NCI-H1436 treated with DMSO at 0.1 percent for 48 hours (cell line): ENCODE measurements around the gene RNF207.
A peak's percentile ranks its signal among the peaks of the same experiment; 100 is the strongest.

Source experiments
- DNase-seq: peaks from one replicate; lab custom pipeline; 2025; lab: John Stamatoyannopoulos, UW

The RNF207 gene

DNA sequence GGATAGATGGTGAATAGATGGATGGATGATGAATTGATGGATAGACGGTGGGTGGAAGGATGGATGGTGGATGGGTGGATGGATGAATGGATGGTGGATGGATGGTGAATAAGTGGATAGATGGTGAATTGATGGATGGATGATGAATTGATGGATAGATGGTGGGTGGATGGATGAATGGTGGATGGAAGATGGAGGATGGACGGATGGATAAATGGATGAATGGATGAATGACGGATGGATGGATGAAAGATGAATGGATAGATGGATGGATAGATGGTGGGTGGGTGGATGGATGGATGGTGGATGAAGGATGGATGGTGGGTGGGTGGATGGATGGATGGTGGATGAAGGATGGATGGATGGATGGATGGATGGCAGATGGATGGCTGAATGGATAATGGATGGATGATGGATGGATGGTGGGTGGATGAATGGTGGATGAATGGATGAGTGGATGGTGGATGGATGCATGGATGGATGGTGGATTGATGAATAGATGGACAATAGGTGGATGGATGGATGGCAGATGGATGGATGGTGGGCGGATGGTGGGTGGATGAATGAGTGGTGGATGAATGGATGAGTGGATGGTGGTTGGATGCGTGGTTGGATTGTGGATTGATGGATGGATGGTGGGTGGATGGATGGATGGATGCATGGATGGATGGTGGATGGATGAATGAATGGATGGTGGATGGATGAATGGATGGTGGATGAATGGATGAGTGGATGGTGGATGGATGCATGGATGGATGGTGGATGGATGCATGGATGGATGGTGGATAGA, 31.1 kb upstream of the RNF207 start:
- DNase-seq = no peak

- no peak for DNase-seq
These were observed 30.5 kb upstream of the RNF207 start for GRCh38 chr1:6175411-6175828.

DNA sequence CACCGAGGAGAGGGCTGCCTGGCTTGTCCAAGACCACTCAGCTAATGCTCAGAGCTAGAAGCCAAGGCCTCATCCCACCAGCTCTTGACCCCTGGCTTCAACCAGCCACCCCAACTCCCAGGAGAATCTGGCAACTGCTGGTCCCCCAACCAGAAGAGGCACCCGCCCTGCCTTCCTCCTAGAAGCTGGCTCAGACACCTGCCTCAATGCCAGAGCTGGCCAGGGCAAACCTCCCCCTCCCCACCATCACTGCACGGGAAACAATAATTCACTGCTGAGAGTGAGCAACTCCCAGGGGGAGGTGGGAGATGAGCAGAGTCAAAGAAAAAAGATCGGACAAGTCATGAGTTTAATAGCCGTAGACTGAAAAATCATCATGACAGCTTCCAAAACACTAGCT, 29.1 kb upstream of the RNF207 start:
- no peak for DNase-seq

DNA sequence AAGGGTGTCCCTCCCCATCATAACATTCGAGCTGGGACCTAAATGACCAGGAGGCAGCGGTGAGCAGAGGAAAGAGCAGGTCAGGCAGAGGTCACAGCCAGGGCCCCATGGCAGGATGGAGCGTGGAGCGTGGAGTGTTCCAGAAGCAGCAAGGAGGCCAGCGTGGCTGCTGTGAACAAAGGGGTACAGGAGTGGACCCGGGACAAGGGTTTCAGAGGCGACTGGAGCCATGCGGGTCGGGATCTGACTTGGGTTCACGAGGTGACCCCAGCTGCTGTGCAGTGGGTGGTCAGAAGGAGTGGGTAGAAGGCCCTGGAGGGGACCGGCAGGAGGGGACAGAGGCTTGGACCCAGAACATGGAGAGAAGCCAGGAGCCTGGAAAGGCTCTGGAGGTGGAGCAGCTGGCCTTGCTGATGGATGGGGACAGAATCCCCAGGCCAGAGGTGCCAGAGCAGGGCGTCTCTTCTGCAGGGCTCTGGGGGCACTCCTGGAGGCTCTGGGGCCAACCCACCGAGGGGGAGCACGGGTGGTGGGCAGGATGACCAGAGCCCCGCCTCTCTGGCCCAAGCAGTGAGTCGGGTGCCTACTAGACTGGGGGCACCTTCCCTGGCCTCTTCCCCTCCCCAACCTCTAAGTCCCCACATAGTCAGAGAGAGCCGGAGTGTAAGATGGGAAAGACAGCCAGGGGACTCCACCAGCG, 28.1 kb upstream of the RNF207 start:
- no peak for DNase-seq

DNA sequence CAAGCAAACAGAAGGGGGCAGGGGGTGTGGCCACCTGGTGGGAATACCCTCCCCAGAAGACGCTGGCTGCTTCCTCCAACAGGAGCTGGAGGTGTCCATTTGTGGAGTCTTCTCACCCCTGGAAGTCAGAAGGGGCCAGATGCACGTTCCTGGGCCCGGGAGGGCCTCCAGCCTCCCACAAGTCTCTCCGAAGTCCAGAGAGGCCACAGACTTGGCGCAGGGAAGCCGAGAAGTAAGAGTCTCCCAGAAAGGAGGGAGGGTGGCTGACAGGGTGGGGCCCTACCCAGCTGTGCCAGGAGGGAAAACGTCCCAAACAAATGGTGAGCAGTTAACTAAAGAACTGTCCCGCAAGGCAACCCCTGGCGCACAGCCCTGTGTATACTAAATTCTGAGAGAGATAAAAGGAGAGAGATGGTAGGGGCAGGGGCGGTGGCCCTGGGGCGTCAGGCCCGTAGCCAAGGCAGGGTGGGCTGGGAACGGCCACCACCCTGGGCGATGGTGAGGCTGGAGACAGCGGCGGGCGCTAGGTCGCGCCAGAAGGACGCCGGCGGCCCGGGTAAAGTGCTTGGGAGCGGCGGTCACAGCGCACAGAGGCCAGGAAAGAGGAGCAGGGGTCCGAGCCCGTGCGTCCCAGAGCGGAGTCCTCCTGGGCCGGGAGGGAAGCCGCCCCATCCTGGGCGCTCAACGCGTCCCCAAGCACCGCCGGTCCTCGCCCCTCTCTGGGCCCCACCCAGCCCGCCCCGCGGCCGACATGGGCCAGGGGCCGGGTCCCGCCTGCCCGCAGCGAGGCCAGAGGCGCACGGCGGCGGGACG, 27.0 kb upstream of the RNF207 start:
- no peak for DNase-seq

DNA sequence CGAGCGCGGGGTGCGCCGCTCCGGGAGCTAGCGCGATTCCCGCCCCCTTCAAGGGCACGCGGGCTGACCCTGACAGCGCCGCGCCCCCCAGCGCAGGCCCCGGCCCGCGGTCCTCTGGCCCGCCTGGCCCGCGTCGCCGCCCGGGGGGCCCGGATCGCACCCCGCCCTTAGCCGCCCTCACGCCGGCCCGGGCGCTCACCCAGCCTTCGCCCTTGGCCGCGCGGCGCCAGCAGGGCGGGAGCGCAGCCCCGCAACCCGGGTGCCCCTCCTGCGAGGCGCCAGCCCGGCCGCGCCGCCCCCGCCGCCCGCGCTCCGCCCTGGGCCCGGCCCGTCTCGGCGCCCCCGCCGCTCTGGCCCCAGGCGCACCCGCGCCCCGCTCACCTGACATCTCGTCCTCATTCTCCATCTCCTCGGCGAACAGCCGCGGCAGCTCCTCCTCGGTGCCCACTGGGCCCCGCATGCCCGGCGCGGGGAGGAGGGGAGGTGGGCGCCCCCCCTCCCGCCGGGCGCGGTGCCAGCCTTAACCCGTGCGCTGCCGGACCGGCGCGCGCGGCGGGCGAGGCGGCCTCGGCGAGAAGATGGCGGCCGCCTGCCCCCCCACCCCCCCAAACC, 26.2 kb upstream of the RNF207 start:
- no peak for DNase-seq

- DNase-seq = no peak
These were observed 25.6 kb upstream of the RNF207 start, which contains the start of gene CHD5 for GRCh38 chr1:6180268-6180706. TSS of gene CHD5 (minus strand) at chr1:6180321. CDS start at chr1:6180023, 298 bp downstream.

- DNase-seq = no peak
These were observed 25.1 kb upstream of the RNF207 start for GRCh38 chr1:6180707-6181311.

- DNase-seq = no peak
These were observed 24.6 kb upstream of the RNF207 start for GRCh38 chr1:6181347-6181770.

GRCh38 chr1:6183520-6183989, 22.4 kb upstream of the RNF207 start:
- DNase-seq = no peak

- DNase-seq = no peak
These were observed 21.7 kb upstream of the RNF207 start for GRCh38 chr1:6184083-6184783.

- DNase-seq = no peak
These were observed 20.8 kb upstream of the RNF207 start for GRCh38 chr1:6185151-6185550.

DNA sequence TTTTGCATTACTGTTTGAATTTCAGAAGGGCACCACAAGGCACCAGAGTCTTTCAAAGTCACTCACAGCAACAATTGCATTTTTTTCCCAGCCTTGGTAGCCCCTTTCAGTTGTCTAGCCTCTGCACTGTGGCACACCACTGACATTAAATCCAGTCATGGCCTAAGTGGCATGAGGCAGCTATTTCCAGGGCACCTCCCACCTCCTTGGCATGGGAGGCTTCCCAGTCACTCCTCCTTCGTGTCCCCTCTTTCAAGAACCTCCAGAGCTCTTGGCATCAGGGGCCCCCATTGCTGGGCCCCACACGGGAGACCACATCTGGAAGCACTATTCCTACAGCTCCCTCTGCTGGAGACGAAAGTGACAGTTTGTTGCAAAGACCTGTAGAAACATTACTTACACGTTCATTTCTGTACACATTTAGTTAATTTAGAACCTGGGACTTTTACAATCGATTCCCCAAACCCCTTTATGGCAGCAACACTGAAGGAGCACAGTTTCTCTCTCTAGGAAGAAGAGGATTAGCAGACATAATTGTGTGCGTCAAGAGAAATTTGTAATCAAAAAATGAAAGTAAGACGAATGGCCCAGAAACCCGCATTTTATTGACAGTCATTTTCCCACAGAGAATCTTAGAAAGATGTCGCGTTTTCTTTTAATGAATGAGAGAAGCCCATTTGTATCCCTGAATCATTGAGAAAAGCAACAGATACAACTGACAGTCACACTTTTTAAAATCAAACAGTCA, 20.1 kb upstream of the RNF207 start:
- no peak for DNase-seq

- DNase-seq = no peak
These were observed 17.5 kb upstream of the RNF207 start for GRCh38 chr1:6188466-6188865.

- no peak for DNase-seq
These were observed 14.0 kb upstream of the RNF207 start for GRCh38 chr1:6191968-6192367.

GRCh38 chr1:6197746-6198427, 8.0 kb upstream of the RNF207 start:
- DNase-seq = no peak

DNA sequence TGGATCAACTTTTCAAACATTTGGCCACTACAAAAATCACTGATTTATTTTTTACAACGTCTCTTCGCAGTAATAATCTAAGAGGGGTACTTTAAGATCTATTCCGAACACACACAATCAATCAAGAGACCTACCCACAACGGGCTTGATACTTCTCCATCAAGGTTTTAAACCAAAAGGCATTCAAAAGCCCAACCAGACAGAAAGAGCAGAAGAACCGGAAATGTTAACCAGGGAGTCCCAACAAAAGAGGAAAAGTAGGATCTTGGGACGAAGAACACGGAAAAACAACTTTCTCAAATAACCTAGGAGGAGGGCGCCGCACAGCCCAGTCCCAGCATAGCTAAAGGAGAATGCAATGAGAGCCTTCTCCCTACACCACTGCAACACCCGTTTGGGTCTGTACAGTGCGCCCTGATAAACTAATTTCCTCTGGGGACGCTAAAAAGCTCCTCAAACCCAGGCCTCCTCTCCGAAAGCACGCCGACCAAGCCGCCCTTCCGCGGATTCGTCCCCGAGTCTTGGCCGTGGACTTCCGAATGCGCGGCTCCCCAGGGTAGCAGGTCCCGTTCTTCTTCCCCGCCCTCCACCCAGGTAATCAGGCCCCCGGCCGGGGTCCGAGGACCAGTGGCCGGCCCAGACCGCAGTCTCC, 7.1 kb upstream of the RNF207 start:
- DNase-seq = no peak

DNA sequence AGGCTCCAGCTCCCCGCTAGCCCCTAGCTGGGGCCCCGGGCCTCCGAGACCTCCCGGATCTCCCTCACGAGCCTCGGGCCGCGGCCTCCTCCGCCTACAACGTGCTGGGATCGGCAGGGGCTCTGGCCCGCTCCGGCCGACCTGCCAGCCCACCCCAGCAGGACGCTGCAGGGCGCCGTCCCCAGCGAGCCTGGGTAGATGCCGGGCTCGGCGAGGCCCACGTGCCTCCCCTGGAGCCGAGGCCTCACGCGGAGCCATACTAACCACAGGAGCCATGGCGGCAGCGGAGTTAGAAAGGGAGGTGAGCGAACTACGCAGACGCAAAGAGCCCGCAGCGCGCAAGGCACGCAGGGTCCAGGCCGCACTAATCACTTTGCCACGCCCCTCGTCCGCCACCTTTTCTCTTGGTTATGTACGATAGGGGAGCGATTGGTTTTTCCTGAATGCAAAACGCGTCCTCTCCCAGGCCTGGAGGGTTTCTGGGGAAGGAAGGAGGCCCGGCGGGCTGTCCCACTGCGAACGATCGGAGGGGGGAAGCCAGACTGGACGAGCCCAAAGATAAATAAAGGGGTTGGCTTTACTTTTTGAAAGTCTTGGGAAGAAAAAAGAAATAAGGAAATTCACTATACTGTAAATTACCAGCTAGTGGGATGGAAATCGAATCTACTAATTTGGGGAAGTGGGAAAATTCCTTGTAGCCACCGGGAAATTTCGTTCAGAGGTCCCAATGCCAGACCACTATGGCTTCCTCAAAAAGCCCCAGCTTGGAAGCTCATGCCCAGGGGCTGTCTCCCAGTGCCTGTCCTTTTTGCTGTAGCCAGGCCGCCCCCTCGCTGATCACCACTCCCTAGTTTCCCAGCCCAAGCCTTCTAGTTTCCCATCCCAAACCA, 6.4 kb upstream of the RNF207 start, which contains the start of gene RPL22:
Gene RPL22 (minus strand): TSS at position 298 of the 890 bp plus-strand sequence. CDS start 22 bp downstream, at position 276.
- peak; percentile 95 for DNase-seq
